SHP77 (cell line): ENCODE results near the gene OR6J1.
"Not testable (repeated sequence)": the region's sequence is repeated elsewhere in the genome, so short reads cannot be mapped to it uniquely, and the experiment has no call there.

ENCODE experiments used
- DNase-seq, 2 experiments: peaks; one replicate each; lab custom pipeline; 2025; lab: John Stamatoyannopoulos, UW

The OR6J1 gene

GRCh38 chr14:22606380-22606779, 37.8 kb downstream of the OR6J1 start:
- no peak for DNase-seq

GRCh38 chr14:22602862-22603261, 41.3 kb downstream of the OR6J1 start:
- DNase-seq: no peak

GRCh38 chr14:22601996-22602395, 42.2 kb downstream of the OR6J1 start:
- no peak for DNase-seq

- DNase-seq: no peak
Observed at GRCh38 chr14:22601456-22601855, 42.7 kb downstream of the OR6J1 start.

GRCh38 chr14:22600027-22600426, 44.1 kb downstream of the OR6J1 start:
- no peak for DNase-seq

- DNase-seq: no peak
Observed at GRCh38 chr14:22599349-22599748, 44.8 kb downstream of the OR6J1 start.

- peak; percentile 10 to 45 for DNase-seq
Observed at GRCh38 chr14:22598896-22599244, 45.3 kb downstream of the OR6J1 start.

- peak; percentile 61 to 82 for DNase-seq
Observed at GRCh38 chr14:22598099-22598895, 45.9 kb downstream of the OR6J1 start, which contains the start of gene ABHD4. TSS of gene ABHD4 (plus strand) at chr14:22598300. CDS start at chr14:22598307, 7 bp downstream.

GRCh38 chr14:22597771-22598098, 46.4 kb downstream of the OR6J1 start:
- no peak for DNase-seq

GRCh38 chr14:22597265-22597664, 46.9 kb downstream of the OR6J1 start:
- no peak for DNase-seq

- DNase-seq: no peak
Observed at GRCh38 chr14:22596354-22596879, 47.7 kb downstream of the OR6J1 start.

- DNase-seq: no peak
Observed at GRCh38 chr14:22594156-22594716, 49.9 kb downstream of the OR6J1 start.

- DNase-seq: no peak
Observed at GRCh38 chr14:22593601-22594000, 50.6 kb downstream of the OR6J1 start.

- no peak for DNase-seq
Observed at GRCh38 chr14:22593189-22593588, 51.0 kb downstream of the OR6J1 start.

- peak; percentile 99 to 100 for DNase-seq
Observed at GRCh38 chr14:22589096-22589839, 54.9 kb downstream of the OR6J1 start, which contains the start of gene DAD1. TSS of gene DAD1 (minus strand) at chr14:22589224. CDS start at chr14:22589157, 67 bp downstream.

- no peak for DNase-seq
Observed at GRCh38 chr14:22588526-22589095, 55.5 kb downstream of the OR6J1 start.

GRCh38 chr14:22587677-22588422, 56.3 kb downstream of the OR6J1 start:
- not testable (repeated sequence) for DNase-seq

GRCh38 chr14:22587247-22587646, 56.9 kb downstream of the OR6J1 start:
- DNase-seq: no peak

- DNase-seq: no peak
Observed at GRCh38 chr14:22583994-22584393, 60.2 kb downstream of the OR6J1 start.
